ENCODE results near the gene RTP5. TPM values are rescaled to one million over a fixed set of nuclear protein-coding genes. Genes with fewer than 3 reads are reported as not detected.

RTP5 gene
- total RNA-seq, 6 experiments from 2014 or later = not detected

DNA sequence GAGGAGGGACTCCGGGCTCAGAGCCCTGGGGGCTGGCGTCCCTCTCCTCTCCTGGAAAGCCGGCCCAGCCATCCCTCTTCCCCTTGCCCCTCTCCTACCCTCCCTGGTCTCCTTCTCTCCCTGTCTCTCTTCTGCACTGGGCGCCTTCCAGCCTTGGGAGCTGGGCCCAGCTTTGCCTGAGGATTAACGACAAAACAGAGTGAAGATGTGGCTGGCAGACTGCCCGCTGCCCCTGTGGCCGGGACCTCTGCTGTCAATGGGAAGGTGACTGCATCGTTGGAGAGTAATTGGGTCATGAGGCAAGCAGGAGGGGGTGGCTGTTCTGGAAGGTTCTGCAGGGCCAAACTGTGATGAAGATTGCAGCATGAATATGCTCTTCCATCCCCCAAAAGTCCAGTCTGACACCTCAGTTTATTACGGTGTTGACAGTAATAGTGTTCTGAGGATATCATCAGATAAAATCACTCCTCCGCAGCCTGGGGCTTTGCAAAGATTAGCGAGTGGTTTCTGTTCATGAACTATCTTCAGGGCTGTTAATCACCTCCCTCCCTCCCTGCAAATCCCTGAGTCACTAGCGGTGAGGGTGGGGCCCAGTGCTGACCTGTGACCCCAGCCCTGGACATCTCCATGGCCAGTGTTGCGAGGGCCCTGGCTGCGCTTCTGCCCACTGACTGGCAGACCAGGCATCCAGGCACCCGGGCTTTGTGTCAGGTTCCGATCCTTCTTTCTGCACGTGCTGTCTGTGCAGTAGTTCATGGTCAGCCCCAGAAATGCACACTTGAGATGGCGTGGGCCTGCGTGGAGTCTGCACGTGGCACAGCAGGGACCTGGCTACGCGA is 23.0 kb downstream of the RTP5 start:
- Mint-ChIP-seq H3K27me3 (ENCODE audit: insufficient read depth) (no peaks in the 10 kb centered on the region; the same call in none of the 2 replicates), H3K9me3 (peaks cover 17% of the 10 kb centered on the region), H3K4me1 (ENCODE audit: low read depth) (peaks cover 15% of the 10 kb centered on the region), H3K27ac (no peak overlapping the region), H3K36me3 (ENCODE audit: low read depth) (peaks cover 6% of the 10 kb centered on the region; the same call in 1 of the 2 replicates), H3K4me3 (no peak overlapping the region)
- DNase-seq = peak; percentile 13
- TF ChIP-seq, protein P1, sequence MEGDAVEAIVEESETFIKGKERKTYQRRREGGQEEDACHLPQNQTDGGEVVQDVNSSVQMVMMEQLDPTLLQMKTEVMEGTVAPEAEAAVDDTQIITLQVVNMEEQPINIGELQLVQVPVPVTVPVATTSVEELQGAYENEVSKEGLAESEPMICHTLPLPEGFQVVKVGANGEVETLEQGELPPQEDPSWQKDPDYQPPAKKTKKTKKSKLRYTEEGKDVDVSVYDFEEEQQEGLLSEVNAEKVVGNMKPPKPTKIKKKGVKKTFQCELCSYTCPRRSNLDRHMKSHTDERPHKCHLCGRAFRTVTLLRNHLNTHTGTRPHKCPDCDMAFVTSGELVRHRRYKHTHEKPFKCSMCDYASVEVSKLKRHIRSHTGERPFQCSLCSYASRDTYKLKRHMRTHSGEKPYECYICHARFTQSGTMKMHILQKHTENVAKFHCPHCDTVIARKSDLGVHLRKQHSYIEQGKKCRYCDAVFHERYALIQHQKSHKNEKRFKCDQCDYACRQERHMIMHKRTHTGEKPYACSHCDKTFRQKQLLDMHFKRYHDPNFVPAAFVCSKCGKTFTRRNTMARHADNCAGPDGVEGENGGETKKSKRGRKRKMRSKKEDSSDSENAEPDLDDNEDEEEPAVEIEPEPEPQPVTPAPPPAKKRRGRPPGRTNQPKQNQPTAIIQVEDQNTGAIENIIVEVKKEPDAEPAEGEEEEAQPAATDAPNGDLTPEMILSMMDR (IDR thresholded peaks at IDR 0.05) = no peak

GRCh38 chr2:241893265-241893664 is 23.7 kb downstream of the RTP5 start:
- H3K4me1 Mint-ChIP-seq (ENCODE audit: low read depth) = peaks cover 15% of the 10 kb centered on the region
- no peaks in the 10 kb centered on the region; the same call in none of the 2 replicates for H3K27me3 Mint-ChIP-seq (ENCODE audit: insufficient read depth)
- TF ChIP-seq, protein P1 (IDR thresholded peaks at IDR 0.05) = no peak
- H3K4me3 Mint-ChIP-seq = no peak overlapping the region
- DNase-seq = no peak
- H3K9me3 Mint-ChIP-seq = peaks cover 13% of the 10 kb centered on the region; the same call in 1 of the 2 replicates
- H3K36me3 Mint-ChIP-seq (ENCODE audit: low read depth) = no peaks in the 10 kb centered on the region
- H3K27ac Mint-ChIP-seq = no peak overlapping the region

- no peak for DNase-seq
- Mint-ChIP-seq H3K9me3 (peaks cover 11% of the 10 kb centered on the region; the same call in 1 of the 2 replicates), H3K36me3 (ENCODE audit: low read depth) (no peaks in the 10 kb centered on the region), H3K4me1 (ENCODE audit: low read depth) (peaks cover 15% of the 10 kb centered on the region), H3K27ac (no peak overlapping the region), H3K4me3 (no peak overlapping the region), H3K27me3 (ENCODE audit: insufficient read depth) (no peaks in the 10 kb centered on the region; the same call in none of the 2 replicates)
- TF ChIP-seq, protein P1 (IDR thresholded peaks at IDR 0.05) = no peak
Measured at GRCh38 chr2:241894056-241894641, 24.6 kb downstream of the RTP5 start.

DNA sequence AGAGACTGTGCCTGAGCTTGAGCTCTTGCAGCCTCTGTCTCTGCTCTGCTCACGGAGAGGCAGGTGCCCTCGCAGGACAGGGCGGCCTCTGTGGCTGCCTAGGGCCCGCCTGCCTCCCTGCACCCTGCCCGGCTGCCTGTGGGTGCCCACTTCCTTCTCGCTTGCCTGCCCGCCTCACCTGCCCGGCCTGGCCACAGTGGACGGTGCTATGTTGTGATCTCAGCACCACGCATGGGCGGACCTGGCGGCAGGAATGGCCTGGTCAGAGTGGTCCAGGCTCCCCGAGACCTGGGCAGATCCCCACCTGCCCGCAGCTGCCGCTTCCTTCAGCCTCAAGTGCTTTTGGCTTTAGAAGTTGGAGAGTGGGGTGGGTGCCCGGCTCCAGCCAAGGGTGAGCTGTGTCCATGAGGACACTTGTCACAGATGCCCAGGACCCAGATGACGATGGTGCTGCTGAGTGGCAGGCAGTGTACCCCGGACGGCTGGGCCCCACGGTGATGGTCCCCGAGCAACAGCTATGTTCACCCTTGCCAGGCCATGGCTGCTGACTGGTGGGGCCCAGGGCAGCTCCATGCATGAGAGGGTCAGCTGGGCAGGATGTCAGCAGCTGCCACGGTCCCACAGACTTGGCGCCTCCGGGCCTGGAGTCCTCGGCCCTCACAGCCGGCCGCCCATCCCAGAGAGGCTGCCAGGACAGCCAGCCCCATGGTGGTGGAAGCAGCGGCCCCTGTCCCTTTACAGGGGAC is 25.3 kb downstream of the RTP5 start:
- Mint-ChIP-seq H3K36me3 (ENCODE audit: low read depth) (no peaks in the 10 kb centered on the region), H3K27ac (no peak overlapping the region), H3K9me3 (peaks cover 9% of the 10 kb centered on the region; the same call in 1 of the 2 replicates), H3K27me3 (ENCODE audit: insufficient read depth) (peaks cover 2% of the 10 kb centered on the region), H3K4me3 (no peak overlapping the region), H3K4me1 (ENCODE audit: low read depth) (peaks cover 15% of the 10 kb centered on the region)
- DNase-seq = no peak
- TF ChIP-seq, protein P1 (IDR thresholded peaks at IDR 0.05) = no peak

DNA sequence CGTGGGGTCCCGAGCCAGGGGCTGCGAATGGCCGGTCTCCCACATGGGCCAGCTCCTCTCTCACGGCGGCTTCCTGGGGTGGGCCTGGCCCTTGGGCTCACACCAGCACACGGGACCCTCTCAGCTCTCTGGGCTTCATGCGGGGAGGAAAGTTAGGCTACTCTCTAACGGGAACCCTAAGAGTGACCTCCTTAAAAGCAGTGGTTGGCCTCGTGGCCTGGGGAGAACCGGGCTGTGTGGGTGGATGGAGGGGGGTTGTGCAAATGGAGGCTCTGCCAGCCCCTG is 25.8 kb downstream of the RTP5 start:
- Mint-ChIP-seq H3K27ac (no peak overlapping the region), H3K36me3 (ENCODE audit: low read depth) (no peaks in the 10 kb centered on the region), H3K9me3 (peaks cover 9% of the 10 kb centered on the region; the same call in 1 of the 2 replicates), H3K27me3 (ENCODE audit: insufficient read depth) (peaks cover 3% of the 10 kb centered on the region), H3K4me1 (ENCODE audit: low read depth) (peaks cover 15% of the 10 kb centered on the region), H3K4me3 (no peak overlapping the region)
- no peak for DNase-seq
- TF ChIP-seq, protein P1 (IDR thresholded peaks at IDR 0.05) = no peak

Measured in HFFc6 (cell line).